SH-SY5Y (cell line): ENCODE measurements around the gene XKR7.

Experiments
- GATA2 ChIP-seq: IDR thresholded peaks from 2 replicates; pipeline ENCODE4 v1.6.1; 2011; ENCODE audit warnings: mild to moderate bottlenecking, low read depth, low read length
- GATA3 ChIP-seq: IDR thresholded peaks from 2 replicates; pipeline ENCODE4 v1.6.1; 2011; ENCODE audit warnings: low read depth, mild to moderate bottlenecking, low read length, moderate library complexity

DNA sequence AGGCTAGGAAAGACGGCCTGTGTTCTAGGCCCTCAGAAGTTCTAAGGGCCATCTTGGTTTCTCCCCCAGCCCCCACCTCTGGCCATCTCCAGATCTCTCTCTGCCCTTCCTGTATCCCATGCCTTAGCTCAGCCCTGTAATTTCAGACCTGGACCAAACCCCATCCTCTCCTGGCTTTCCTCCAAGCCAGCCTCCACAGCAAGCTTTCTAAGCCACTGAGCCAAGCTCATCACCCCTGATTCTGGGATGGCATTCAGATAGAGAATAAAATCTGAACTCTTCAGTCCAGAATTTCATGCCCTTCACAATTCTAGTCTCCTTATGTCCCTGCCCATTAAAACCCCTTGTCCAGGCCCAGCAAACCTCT lies 23.4 kb downstream of the XKR7 start:
- no peak for TF ChIP-seq GATA3
- TF ChIP-seq GATA2, result no peak
